Skeletal muscle tissue (tissue), 4 donors: ENCODE measurements around the gene FNDC4. TPM values are rescaled to one million over a fixed set of nuclear protein-coding genes. Genes with fewer than 3 reads are reported as not detected.

Experiments
- H3K27ac ChIP-seq: one replicate; pipeline ENCODE4 v1.7.0; 2013; ENCODE audit warnings: mild to moderate bottlenecking, low read depth, low read length, inconsistent platforms
- H3K27me3 ChIP-seq, 3 donors: one replicate each; pipeline ENCODE4 v1.7.0; 2013; ENCODE audit warnings: low read length in 3 of 3; ENCODE audit not compliant: control insufficient read depth in 3 of 3, insufficient read depth in 3 of 3
- H3K36me3 ChIP-seq, 3 donors: one replicate each; pipeline ENCODE4 v1.7.0; 2013; ENCODE audit warnings: low read length in 3 of 3; ENCODE audit not compliant: control insufficient read depth in 3 of 3, insufficient read depth in 3 of 3
- H3K4me1 ChIP-seq, 3 donors: one replicate each; pipeline ENCODE4 v1.7.0; 2013; ENCODE audit warnings: low read length in 3 of 3, mild to moderate bottlenecking in 3 of 3; ENCODE audit not compliant: control insufficient read depth in 3 of 3, insufficient read depth in 3 of 3
- H3K4me3 ChIP-seq, 3 donors: one replicate each; pipeline ENCODE4 v1.7.0; 2013; ENCODE audit warnings: low read length in 3 of 3
- H3K9ac ChIP-seq, 3 donors: one replicate each; pipeline ENCODE4 v1.7.0; 2013; ENCODE audit warnings: low read length in 3 of 3, mild to moderate bottlenecking in 3 of 3, moderate library complexity in 2 of 3, low read depth in 1 of 3
- H3K9me3 ChIP-seq, 3 donors: one replicate each; pipeline ENCODE4 v1.7.0; 2013; ENCODE audit warnings: low read length in 3 of 3; ENCODE audit not compliant: control insufficient read depth in 3 of 3
- total RNA-seq: library from RNA; depleted of rRNA; stranded (reverse); fragments of >200 nt; gene quantifications from one replicate; pipeline ENCODE4 v1.2.3, GENCODE V29; 2014
- donor health status: Osteomylitis.

FNDC4 gene
- total RNA-seq, 1 donor from 2014 or later = 5.2 TPM

- peak overlapping the region in 2 of 3 donors; percentile 68 to 76 for H3K9ac ChIP-seq
- H3K4me1 ChIP-seq = peaks cover 10 to 20% (median 19%) of the 10 kb centered on the region in 3 donors
- H3K9me3 ChIP-seq = no peaks in the 10 kb centered on the region
- no peak overlapping the region for H3K27ac ChIP-seq
- no peaks in the 10 kb centered on the region for H3K36me3 ChIP-seq
- H3K4me3 ChIP-seq = peak overlapping the region; percentile 62 to 72 (median 64)
- H3K27me3 ChIP-seq = peaks cover 11 to 26% (median 23%) of the 10 kb centered on the region in 3 donors
These were observed 586 bp downstream of the FNDC4 start for GRCh38 chr2:27494284-27494943.

GRCh38 chr2:27493948-27494283, 1.1 kb downstream of the FNDC4 start:
- Histone ChIP-seq H3K36me3 (no peaks in the 10 kb centered on the region), H3K4me3 (peak overlapping the region; percentile 62 to 72 (median 64)), H3K9ac (peak overlapping the region in 2 of 3 donors; percentile 68 to 76), H3K4me1 (peaks cover 15 to 25% (median 24%) of the 10 kb centered on the region in 3 donors), H3K27ac (no peak overlapping the region), H3K27me3 (peaks cover 11 to 26% (median 23%) of the 10 kb centered on the region in 3 donors), H3K9me3 (no peaks in the 10 kb centered on the region)

GRCh38 chr2:27492557-27492956, 2.4 kb downstream of the FNDC4 start:
- Histone ChIP-seq H3K27me3 (peaks cover 11 to 26% (median 23%) of the 10 kb centered on the region in 3 donors), H3K9ac (no peak overlapping the region), H3K36me3 (no peaks in the 10 kb centered on the region), H3K4me3 (no peak overlapping the region), H3K27ac (no peak overlapping the region), H3K9me3 (no peaks in the 10 kb centered on the region), H3K4me1 (peaks cover 22 to 27% (median 25%) of the 10 kb centered on the region in 3 donors)

- Histone ChIP-seq H3K9me3 (no peaks in the 10 kb centered on the region), H3K27ac (peak within 1 kb of the TSS; percentile 54), H3K27me3 (peaks cover 0 to 12% (median 6%) of the 10 kb centered on the region in 3 donors)
These were observed 5.3 kb downstream of the FNDC4 start, which contains the start of gene IFT172 for GRCh38 chr2:27489498-27490397. IFT172 (minus strand) TSS chr2:27489743; CDS start chr2:27489653, 90 bp downstream.

GRCh38 chr2:27489118-27489497, 5.9 kb downstream of the FNDC4 start:
- H3K27me3 ChIP-seq = peaks cover 0 to 6% (median under 1%) of the 10 kb centered on the region in 3 donors
- H3K9ac ChIP-seq = peak overlapping the region; percentile 64 to 87 (median 82)
- peaks cover 0 to 11% (median 11%) of the 10 kb centered on the region in 3 donors for H3K36me3 ChIP-seq
- peak overlapping the region; percentile 54 for H3K27ac ChIP-seq
- H3K4me3 ChIP-seq = peak overlapping the region; percentile 87 to 100 (median 98)
- no peaks in the 10 kb centered on the region for H3K9me3 ChIP-seq
- peaks cover 13 to 17% (median 17%) of the 10 kb centered on the region in 3 donors for H3K4me1 ChIP-seq

More at GRCh38 chr2:27489498-27490397, 5.3 kb downstream of the FNDC4 start, which contains the start of gene IFT172:
- H3K9ac ChIP-seq = peak within 1 kb of the TSS; percentile 64 to 87 (median 82)
- H3K36me3 ChIP-seq = peaks cover 0 to 8% (median 7%) of the 10 kb centered on the region in 3 donors
- peaks cover 18 to 24% (median 22%) of the 10 kb centered on the region in 3 donors for H3K4me1 ChIP-seq
- peak within 1 kb of the TSS; percentile 87 to 100 (median 98) for H3K4me3 ChIP-seq

GRCh38 chr2:27485496-27485895, 9.5 kb downstream of the FNDC4 start:
- no peak overlapping the region for H3K4me3 ChIP-seq
- H3K9ac ChIP-seq = no peak overlapping the region
- H3K36me3 ChIP-seq = peaks cover 17 to 32% (median 31%) of the 10 kb centered on the region in 3 donors
- H3K9me3 ChIP-seq = no peaks in the 10 kb centered on the region
- H3K27me3 ChIP-seq = no peaks in the 10 kb centered on the region
- H3K4me1 ChIP-seq = peaks cover 13 to 17% (median 14%) of the 10 kb centered on the region in 3 donors
- no peak overlapping the region for H3K27ac ChIP-seq

- no peak overlapping the region for H3K27ac ChIP-seq
- H3K9me3 ChIP-seq = no peaks in the 10 kb centered on the region
- H3K27me3 ChIP-seq = no peaks in the 10 kb centered on the region
- H3K36me3 ChIP-seq = peaks cover 23 to 38% (median 32%) of the 10 kb centered on the region in 3 donors
- no peak overlapping the region for H3K9ac ChIP-seq
- H3K4me3 ChIP-seq = no peak overlapping the region
- H3K4me1 ChIP-seq = no peaks in the 10 kb centered on the region
These were observed 23.0 kb downstream of the FNDC4 start for GRCh38 chr2:27471961-27472360.

- Histone ChIP-seq H3K36me3 (peaks cover 14 to 31% (median 21%) of the 10 kb centered on the region in 3 donors), H3K27me3 (no peaks in the 10 kb centered on the region), H3K9ac (no peak overlapping the region), H3K27ac (no peak overlapping the region), H3K4me3 (no peak overlapping the region), H3K4me1 (no peaks in the 10 kb centered on the region), H3K9me3 (no peaks in the 10 kb centered on the region)
These were observed 30.6 kb downstream of the FNDC4 start for GRCh38 chr2:27464443-27464842.

GRCh38 chr2:27461118-27461517, 33.9 kb downstream of the FNDC4 start:
- Histone ChIP-seq H3K27ac (no peak overlapping the region), H3K9ac (no peak overlapping the region), H3K36me3 (peaks cover 33 to 60% (median 46%) of the 10 kb centered on the region in 3 donors), H3K9me3 (no peaks in the 10 kb centered on the region), H3K27me3 (no peaks in the 10 kb centered on the region), H3K4me3 (no peak overlapping the region), H3K4me1 (no peaks in the 10 kb centered on the region)
